Stimulated activated effector memory CD8-positive, alpha-beta T cell treated with anti-CD3 and anti-CD28 coated beads, Interleukin-12 subunit alpha, Interleukin-12 subunit beta, amount 100 ng/mL, for 72 hours (primary cell): ENCODE results near the gene SEC63.
"Not testable (repeated sequence)": the region's sequence is repeated elsewhere in the genome, so short reads cannot be mapped to it uniquely, and the experiment has no call there.

Source experiments
- ATAC-seq: fragments of 150-1000 bp; cut with Tn5 transposase; 2 replicates; pipeline ENCODE4 v1.10.0; 2021
- DNase-seq, 2 donors: peaks; one replicate each; pipeline ENCODE4 v3.0.0; 2021 to 2022; ENCODE audit warnings: low spot score in 2 of 2
- H3K27ac Mint-ChIP-seq: one replicate; pipeline ENCODE4 v1.8.0; 2022; ENCODE audit warnings: mild to moderate bottlenecking, mixed read lengths
- H3K36me3 Mint-ChIP-seq: one replicate; pipeline ENCODE4 v1.8.0; 2022; ENCODE audit warnings: mild to moderate bottlenecking, mixed read lengths
- H3K4me1 Mint-ChIP-seq: one replicate; pipeline ENCODE4 v1.8.0; 2022; ENCODE audit warnings: mixed read lengths
- H3K4me3 Mint-ChIP-seq: one replicate; pipeline ENCODE4 v1.8.0; 2022; ENCODE audit warnings: mild to moderate bottlenecking, mixed read lengths
- H3K9me3 Mint-ChIP-seq: one replicate; pipeline ENCODE4 v1.8.0; 2022; ENCODE audit warnings: mixed read lengths

Gene SEC63

GRCh38 chr6:107917451-107918375 lies 40.3 kb downstream of the SEC63 start:
- Mint-ChIP-seq H3K27ac (peak overlapping the region; percentile 18), H3K4me1 (peaks cover 18% of the 10 kb centered on the region), H3K36me3 (peaks cover 87% of the 10 kb centered on the region), H3K4me3 (peak overlapping the region; percentile 39), H3K9me3 (peaks cover 4% of the 10 kb centered on the region)
- ATAC-seq, result peak; percentile 79
- peak in 1 of 2 donors; percentile 50 for DNase-seq

DNA sequence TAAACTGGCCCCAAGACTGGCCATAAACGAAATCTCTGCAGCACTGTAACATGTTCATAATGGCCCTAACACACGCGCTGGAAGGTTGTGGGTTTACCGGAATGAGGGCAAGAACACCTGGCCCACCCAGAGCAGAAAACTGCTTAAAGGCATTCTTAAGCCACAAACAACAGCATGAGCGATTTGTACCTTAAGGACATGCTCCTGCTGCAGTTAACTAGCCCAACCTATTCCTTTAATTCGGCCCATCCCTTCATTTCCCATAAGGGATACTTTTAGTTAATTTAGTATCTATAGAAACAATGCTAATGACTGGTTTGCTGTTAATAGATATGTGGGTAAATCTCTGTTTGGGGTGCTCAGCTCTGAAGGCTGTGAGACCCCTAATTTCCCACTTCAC lies 41.0 kb downstream of the SEC63 start:
- peak overlapping the region; percentile 39 for H3K4me3 Mint-ChIP-seq
- H3K27ac Mint-ChIP-seq, result peak overlapping the region; percentile 18
- H3K4me1 Mint-ChIP-seq, result peaks cover 18% of the 10 kb centered on the region
- DNase-seq, H3K9me3 Mint-ChIP-seq, ATAC-seq: not testable (repeated sequence)
- peaks cover 87% of the 10 kb centered on the region for H3K36me3 Mint-ChIP-seq

GRCh38 chr6:107911692-107912091 lies 46.3 kb downstream of the SEC63 start:
- no peak for ATAC-seq
- peaks cover 87% of the 10 kb centered on the region for H3K36me3 Mint-ChIP-seq
- H3K4me1 Mint-ChIP-seq, result peaks cover 8% of the 10 kb centered on the region
- no peaks in the 10 kb centered on the region for H3K9me3 Mint-ChIP-seq
- H3K27ac Mint-ChIP-seq, result no peak overlapping the region
- H3K4me3 Mint-ChIP-seq, result no peak overlapping the region
- DNase-seq, result no peak

DNA sequence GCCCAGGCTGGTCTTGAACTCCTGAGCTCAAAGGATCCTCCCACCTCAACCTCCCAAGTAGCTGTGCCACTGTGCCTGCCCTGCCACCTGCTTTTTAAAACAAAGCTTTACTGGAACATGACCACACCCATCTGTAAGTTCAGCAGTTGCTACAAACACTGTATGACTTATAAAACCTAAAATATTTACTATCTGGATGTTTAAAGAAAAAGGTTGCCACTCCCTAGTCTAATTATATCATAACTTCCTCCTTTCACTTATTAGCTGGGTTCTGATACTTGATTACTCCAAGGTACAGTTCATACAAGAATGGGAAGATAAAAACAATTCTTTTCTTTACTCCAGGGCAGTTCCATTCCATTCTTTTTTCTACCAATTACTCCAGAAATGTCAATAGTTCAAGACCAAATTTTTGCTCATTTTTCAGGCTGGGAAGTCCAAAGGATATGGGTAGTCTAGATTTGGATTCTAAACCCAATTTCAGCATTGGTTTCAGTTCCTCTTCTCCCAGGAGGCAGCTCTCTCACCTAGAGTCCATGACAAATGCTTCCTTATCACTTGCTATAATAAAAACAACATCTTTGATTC lies 63.1 kb downstream of the SEC63 start:
- DNase-seq, result no peak
- no peak for ATAC-seq
- H3K36me3 Mint-ChIP-seq, result peaks cover 98% of the 10 kb centered on the region
- peak overlapping the region; percentile 54 for H3K27ac Mint-ChIP-seq
- H3K4me1 Mint-ChIP-seq, result no peaks in the 10 kb centered on the region
- H3K9me3 Mint-ChIP-seq, result peaks cover 3% of the 10 kb centered on the region
- H3K4me3 Mint-ChIP-seq, result no peak overlapping the region

- not testable (repeated sequence) for H3K27ac Mint-ChIP-seq, H3K4me1 Mint-ChIP-seq, H3K9me3 Mint-ChIP-seq, DNase-seq, ATAC-seq, H3K4me3 Mint-ChIP-seq
- H3K36me3 Mint-ChIP-seq, result peaks cover 67% of the 10 kb centered on the region
Observed at GRCh38 chr6:107890431-107890830, 67.6 kb downstream of the SEC63 start.

- peaks cover 63% of the 10 kb centered on the region for H3K36me3 Mint-ChIP-seq
- not testable (repeated sequence) for H3K4me1 Mint-ChIP-seq, H3K9me3 Mint-ChIP-seq, H3K4me3 Mint-ChIP-seq, H3K27ac Mint-ChIP-seq, ATAC-seq, DNase-seq
Observed at GRCh38 chr6:107885950-107886349, 72.1 kb downstream of the SEC63 start.

GRCh38 chr6:107879941-107880340 lies 78.1 kb downstream of the SEC63 start:
- Mint-ChIP-seq H3K4me3 (no peak overlapping the region), H3K9me3 (no peaks in the 10 kb centered on the region), H3K27ac (peak overlapping the region; percentile 60), H3K36me3 (peaks cover 83% of the 10 kb centered on the region), H3K4me1 (no peaks in the 10 kb centered on the region)
- DNase-seq (no peak), ATAC-seq (no peak)

DNA sequence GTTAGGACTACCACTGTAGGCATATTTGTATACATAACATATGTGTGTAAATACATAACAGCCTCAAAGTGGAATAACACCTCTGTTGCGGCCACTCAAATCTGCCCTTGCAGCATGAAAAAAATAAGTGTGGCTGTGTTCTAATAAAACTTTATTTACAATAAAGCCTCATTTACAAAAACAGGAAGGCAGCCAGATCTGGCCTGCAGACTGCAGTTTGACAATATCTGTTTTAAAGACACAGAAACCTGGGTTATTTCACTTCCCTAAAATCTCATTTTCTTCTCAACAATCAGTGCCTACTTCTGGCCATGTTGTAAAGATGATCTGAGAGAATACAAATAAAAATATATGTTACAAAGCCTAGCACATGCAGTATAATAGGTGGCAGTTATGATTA lies 80.0 kb downstream of the SEC63 start:
- H3K36me3 Mint-ChIP-seq, result peaks cover 84% of the 10 kb centered on the region
- DNase-seq, result no peak
- H3K27ac Mint-ChIP-seq, result no peak overlapping the region
- ATAC-seq, result no peak
- H3K4me3 Mint-ChIP-seq, result no peak overlapping the region
- no peaks in the 10 kb centered on the region for H3K4me1 Mint-ChIP-seq
- H3K9me3 Mint-ChIP-seq, result no peaks in the 10 kb centered on the region

GRCh38 chr6:107871976-107872375 lies 86.0 kb downstream of the SEC63 start:
- Mint-ChIP-seq H3K4me1 (peaks cover 9% of the 10 kb centered on the region), H3K36me3 (peaks cover 82% of the 10 kb centered on the region), H3K4me3 (no peak overlapping the region), H3K27ac (no peak overlapping the region), H3K9me3 (no peaks in the 10 kb centered on the region)
- no peak for DNase-seq
- ATAC-seq, result no peak

DNA sequence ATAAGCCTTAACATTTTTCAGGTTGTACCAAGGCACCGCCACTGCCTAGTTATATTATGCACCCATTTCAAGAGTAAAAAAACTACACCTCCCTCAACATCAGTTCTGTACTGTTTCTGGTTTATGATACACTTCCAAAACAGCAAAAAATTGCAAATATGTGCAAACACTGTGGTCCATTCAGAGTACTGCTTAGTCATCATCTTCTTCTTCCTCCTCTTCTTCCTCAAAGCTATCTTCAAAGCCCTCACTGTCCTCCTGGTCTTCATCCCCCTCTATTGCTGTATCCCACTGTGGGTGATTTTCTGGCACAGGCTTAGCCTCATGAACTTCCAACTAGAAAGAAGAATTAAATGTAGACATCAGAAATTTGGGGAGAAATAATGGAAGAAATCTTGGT lies 86.5 kb downstream of the SEC63 start:
- Mint-ChIP-seq H3K36me3 (peaks cover 79% of the 10 kb centered on the region), H3K4me1 (peaks cover 14% of the 10 kb centered on the region)
- not testable (repeated sequence) for H3K27ac Mint-ChIP-seq, H3K9me3 Mint-ChIP-seq, H3K4me3 Mint-ChIP-seq, DNase-seq, ATAC-seq

GRCh38 chr6:107871016-107871415 lies 87.0 kb downstream of the SEC63 start:
- Mint-ChIP-seq H3K4me1 (peaks cover 19% of the 10 kb centered on the region), H3K27ac (no peak overlapping the region), H3K9me3 (no peaks in the 10 kb centered on the region), H3K4me3 (no peak overlapping the region), H3K36me3 (peaks cover 74% of the 10 kb centered on the region)
- DNase-seq (no peak), ATAC-seq (no peak)

GRCh38 chr6:107870381-107870780 lies 87.6 kb downstream of the SEC63 start:
- DNase-seq (no peak), ATAC-seq (peak; percentile 63)
- H3K36me3 Mint-ChIP-seq, result peaks cover 67% of the 10 kb centered on the region
- H3K27ac Mint-ChIP-seq, result no peak overlapping the region
- no peak overlapping the region for H3K4me3 Mint-ChIP-seq
- peaks cover 19% of the 10 kb centered on the region for H3K4me1 Mint-ChIP-seq
- no peaks in the 10 kb centered on the region for H3K9me3 Mint-ChIP-seq

DNA sequence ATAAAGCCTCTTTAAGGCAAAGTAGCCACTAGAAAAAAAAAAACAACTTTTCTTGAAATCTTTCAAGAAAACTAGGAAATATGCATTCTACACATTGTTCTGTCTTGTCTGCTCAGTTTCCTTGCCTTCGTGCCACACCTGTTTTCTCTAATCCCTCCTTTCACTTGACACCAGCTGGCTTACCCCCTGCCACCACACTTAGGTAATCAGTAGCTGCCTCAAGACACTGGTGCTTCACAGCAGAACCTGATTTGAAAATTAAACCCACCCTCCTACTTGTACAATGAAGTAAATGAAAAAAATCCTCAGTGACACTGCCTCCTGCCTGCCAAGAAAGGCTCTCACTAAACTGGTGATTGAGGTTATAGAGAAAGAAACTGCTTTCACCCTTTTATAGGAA lies 88.1 kb downstream of the SEC63 start:
- ATAC-seq, result no peak
- Mint-ChIP-seq H3K27ac (peak overlapping the region; percentile 88), H3K36me3 (peaks cover 62% of the 10 kb centered on the region)

DNA sequence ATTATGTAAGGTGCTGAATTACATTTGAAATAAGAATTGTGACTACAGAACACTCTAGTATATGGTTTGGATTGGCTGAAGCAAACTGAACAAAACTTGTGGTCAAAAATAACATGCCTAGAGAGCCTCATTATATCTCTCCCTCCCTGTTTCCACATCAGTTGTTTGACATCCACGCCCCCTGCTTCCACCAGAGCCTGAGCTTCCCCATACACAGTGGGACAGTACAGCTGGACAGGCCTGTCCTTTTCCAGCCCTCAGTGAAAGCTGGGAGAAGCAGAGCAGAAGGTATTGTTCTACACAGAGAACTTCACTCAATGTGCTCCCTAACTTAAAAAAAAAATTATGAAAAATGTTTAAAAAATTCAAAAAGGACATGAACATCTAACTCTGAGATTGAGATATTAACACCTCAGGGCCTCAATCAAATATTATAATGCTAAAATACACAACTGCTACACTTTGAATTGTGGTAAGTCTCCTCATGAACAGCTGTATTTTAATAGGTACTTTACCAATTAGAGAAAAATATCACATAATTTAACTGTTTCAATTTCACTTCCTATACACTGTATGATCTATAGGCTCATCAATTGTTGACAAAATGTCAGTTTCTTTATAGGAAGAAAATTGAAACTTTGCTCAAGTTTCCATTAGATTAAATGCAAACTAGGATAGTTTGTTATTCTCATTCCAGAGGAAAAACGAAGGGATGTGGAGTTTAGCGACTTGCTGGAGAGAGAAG lies 89.0 kb downstream of the SEC63 start:
- no peak for DNase-seq
- Mint-ChIP-seq H3K27ac (peak overlapping the region; percentile 88), H3K9me3 (no peaks in the 10 kb centered on the region), H3K36me3 (peaks cover 54% of the 10 kb centered on the region), H3K4me1 (peaks cover 19% of the 10 kb centered on the region), H3K4me3 (no peak overlapping the region)
- no peak for ATAC-seq

More for the DNA sequence above, 88.1 kb downstream of the SEC63 start:
- Mint-ChIP-seq H3K9me3 (no peaks in the 10 kb centered on the region), H3K4me3 (no peak overlapping the region), H3K4me1 (peaks cover 19% of the 10 kb centered on the region)
- DNase-seq, result no peak

GRCh38 chr6:107867302-107867615 lies 90.7 kb downstream of the SEC63 start:
- DNase-seq (no peak), ATAC-seq (no peak)
- Mint-ChIP-seq H3K4me1 (peaks cover 19% of the 10 kb centered on the region), H3K27ac (peak overlapping the region; percentile 38), H3K9me3 (no peaks in the 10 kb centered on the region), H3K36me3 (peaks cover 36% of the 10 kb centered on the region), H3K4me3 (no peak overlapping the region)
